Measurements from ENCODE around the gene ZNF598. TPM values are rescaled to one million over a fixed set of nuclear protein-coding genes. Genes with fewer than 3 reads are reported as not detected.

Gene ZNF598
- total and polyA plus RNA-seq, 2 of the 13 experiments (the other 11 are each of a cell fraction or from before 2014, with no cell fraction given) = 13.5 to 14.2 TPM

DNA sequence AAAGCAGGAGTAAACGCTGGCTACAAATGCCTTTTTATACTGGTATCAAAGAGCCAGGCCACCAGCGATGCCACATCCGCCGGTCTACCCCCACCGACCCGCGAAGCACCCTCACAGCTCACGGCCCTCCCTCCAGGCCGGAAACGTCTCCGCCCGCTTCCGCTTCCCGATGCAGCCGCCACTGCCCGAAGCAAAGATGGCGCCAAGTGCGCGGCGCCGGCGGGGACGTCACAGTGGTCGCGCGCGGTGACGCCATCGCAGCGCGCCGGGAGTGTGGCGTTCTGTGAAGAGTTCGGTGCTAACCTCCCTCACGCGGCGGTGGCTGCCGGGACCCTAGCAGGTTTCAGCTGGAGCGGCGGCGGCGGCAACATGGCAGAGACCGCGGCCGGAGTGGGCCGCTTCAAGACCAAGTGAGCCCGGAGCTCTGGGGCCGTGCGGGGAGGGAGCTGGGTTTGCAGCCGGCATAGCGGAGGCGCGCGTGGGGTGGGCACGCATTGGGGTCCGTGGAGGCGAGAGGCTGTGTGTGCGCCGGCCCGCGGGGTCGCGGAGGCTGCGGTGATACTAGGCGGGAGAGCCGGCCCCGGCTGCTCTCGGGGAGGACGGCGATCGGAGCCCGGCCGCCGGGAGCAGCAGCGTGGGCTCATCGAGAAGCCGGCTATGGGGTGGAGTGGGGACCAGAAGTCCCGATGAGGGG lies 37.7 kb downstream of the ZNF598 start, which contains the start of gene TBL3 (continued):
- TF ChIP-seq, protein P1, sequence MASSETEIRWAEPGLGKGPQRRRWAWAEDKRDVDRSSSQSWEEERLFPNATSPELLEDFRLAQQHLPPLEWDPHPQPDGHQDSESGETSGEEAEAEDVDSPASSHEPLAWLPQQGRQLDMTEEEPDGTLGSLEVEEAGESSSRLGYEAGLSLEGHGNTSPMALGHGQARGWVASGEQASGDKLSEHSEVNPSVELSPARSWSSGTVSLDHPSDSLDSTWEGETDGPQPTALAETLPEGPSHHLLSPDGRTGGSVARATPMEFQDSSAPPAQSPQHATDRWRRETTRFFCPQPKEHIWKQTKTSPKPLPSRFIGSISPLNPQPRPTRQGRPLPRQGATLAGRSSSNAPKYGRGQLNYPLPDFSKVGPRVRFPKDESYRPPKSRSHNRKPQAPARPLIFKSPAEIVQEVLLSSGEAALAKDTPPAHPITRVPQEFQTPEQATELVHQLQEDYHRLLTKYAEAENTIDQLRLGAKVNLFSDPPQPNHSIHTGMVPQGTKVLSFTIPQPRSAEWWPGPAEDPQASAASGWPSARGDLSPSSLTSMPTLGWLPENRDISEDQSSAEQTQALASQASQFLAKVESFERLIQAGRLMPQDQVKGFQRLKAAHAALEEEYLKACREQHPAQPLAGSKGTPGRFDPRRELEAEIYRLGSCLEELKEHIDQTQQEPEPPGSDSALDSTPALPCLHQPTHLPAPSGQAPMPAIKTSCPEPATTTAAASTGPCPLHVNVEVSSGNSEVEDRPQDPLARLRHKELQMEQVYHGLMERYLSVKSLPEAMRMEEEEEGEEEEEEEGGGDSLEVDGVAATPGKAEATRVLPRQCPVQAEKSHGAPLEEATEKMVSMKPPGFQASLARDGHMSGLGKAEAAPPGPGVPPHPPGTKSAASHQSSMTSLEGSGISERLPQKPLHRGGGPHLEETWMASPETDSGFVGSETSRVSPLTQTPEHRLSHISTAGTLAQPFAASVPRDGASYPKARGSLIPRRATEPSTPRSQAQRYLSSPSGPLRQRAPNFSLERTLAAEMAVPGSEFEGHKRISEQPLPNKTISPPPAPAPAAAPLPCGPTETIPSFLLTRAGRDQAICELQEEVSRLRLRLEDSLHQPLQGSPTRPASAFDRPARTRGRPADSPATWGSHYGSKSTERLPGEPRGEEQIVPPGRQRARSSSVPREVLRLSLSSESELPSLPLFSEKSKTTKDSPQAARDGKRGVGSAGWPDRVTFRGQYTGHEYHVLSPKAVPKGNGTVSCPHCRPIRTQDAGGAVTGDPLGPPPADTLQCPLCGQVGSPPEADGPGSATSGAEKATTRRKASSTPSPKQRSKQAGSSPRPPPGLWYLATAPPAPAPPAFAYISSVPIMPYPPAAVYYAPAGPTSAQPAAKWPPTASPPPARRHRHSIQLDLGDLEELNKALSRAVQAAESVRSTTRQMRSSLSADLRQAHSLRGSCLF (CRISPR knock-in tag; IDR thresholded peaks at IDR 0.05; ENCODE audit: borderline replicate concordance) = no peak
- TF ChIP-seq ZFX (CRISPR knock-in tag; IDR thresholded peaks at IDR 0.05; ENCODE audit: low read depth) = peak; percentile 91
- TF ChIP-seq ZNF136 (CRISPR knock-in tag; IDR thresholded peaks at IDR 0.05; ENCODE audit: low read depth) = 0 out of 2 replicates have a peak, but pooled peaks have one; percentile 48
- TF ChIP-seq WIZ (CRISPR knock-in tag; IDR thresholded peaks at IDR 0.05) = 0 out of 2 replicates have a peak, but pooled peaks have one; percentile 45
- peak; percentile 18 for TF ChIP-seq ZEB1 (IDR thresholded peaks at IDR 0.05; ENCODE audit: insufficient replicate concordance, low read depth)
- TF ChIP-seq, protein P2, sequence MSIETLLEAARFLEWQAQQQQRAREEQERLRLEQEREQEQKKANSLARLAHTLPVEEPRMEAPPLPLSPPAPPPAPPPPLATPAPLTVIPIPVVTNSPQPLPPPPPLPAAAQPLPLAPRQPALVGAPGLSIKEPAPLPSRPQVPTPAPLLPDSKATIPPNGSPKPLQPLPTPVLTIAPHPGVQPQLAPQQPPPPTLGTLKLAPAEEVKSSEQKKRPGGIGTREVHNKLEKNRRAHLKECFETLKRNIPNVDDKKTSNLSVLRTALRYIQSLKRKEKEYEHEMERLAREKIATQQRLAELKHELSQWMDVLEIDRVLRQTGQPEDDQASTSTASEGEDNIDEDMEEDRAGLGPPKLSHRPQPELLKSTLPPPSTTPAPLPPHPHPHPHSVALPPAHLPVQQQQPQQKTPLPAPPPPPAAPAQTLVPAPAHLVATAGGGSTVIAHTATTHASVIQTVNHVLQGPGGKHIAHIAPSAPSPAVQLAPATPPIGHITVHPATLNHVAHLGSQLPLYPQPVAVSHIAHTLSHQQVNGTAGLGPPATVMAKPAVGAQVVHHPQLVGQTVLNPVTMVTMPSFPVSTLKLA (IDR thresholded peaks at IDR 0.05) = peak; percentile 54
- 0 out of 2 replicates have a peak, but pooled peaks have one; percentile 49 for TF ChIP-seq TMF1 (CRISPR knock-in tag; IDR thresholded peaks at IDR 0.05; ENCODE audit: low read depth)
- TF ChIP-seq RORA (CRISPR knock-in tag; IDR thresholded peaks at IDR 0.05) = no peak
- peak; percentile 71; the same call in 1 of the 2 replicates for TF ChIP-seq ZNF337 (CRISPR knock-in tag; IDR thresholded peaks at IDR 0.05; ENCODE audit: borderline replicate concordance, low read depth)
- no peak for TF ChIP-seq ZNF652 (CRISPR knock-in tag; IDR thresholded peaks at IDR 0.05; ENCODE audit: borderline replicate concordance, low read depth)
- TF ChIP-seq, protein P3, sequence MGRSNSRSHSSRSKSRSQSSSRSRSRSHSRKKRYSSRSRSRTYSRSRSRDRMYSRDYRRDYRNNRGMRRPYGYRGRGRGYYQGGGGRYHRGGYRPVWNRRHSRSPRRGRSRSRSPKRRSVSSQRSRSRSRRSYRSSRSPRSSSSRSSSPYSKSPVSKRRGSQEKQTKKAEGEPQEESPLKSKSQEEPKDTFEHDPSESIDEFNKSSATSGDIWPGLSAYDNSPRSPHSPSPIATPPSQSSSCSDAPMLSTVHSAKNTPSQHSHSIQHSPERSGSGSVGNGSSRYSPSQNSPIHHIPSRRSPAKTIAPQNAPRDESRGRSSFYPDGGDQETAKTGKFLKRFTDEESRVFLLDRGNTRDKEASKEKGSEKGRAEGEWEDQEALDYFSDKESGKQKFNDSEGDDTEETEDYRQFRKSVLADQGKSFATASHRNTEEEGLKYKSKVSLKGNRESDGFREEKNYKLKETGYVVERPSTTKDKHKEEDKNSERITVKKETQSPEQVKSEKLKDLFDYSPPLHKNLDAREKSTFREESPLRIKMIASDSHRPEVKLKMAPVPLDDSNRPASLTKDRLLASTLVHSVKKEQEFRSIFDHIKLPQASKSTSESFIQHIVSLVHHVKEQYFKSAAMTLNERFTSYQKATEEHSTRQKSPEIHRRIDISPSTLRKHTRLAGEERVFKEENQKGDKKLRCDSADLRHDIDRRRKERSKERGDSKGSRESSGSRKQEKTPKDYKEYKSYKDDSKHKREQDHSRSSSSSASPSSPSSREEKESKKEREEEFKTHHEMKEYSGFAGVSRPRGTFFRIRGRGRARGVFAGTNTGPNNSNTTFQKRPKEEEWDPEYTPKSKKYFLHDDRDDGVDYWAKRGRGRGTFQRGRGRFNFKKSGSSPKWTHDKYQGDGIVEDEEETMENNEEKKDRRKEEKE (IDR thresholded peaks at IDR 0.05) = no peak
- peak; percentile 100 for TF ChIP-seq CREB1 (IDR thresholded peaks at IDR 0.05)
- TF ChIP-seq CREB1 (CRISPR knock-in tag; IDR thresholded peaks at IDR 0.05) = peak; percentile 100
- peak; percentile 93 for TF ChIP-seq AKAP8 (CRISPR knock-in tag; IDR thresholded peaks at IDR 0.05)
- TF ChIP-seq SP4 (CRISPR knock-in tag; IDR thresholded peaks at IDR 0.05) = peak; percentile 97
- peak; percentile 84 for TF ChIP-seq ZSCAN21 (CRISPR knock-in tag; IDR thresholded peaks at IDR 0.05; ENCODE audit: borderline replicate concordance)
- TF ChIP-seq, protein P4, sequence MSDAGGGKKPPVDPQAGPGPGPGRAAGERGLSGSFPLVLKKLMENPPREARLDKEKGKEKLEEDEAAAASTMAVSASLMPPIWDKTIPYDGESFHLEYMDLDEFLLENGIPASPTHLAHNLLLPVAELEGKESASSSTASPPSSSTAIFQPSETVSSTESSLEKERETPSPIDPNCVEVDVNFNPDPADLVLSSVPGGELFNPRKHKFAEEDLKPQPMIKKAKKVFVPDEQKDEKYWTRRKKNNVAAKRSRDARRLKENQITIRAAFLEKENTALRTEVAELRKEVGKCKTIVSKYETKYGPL (CRISPR knock-in tag; IDR thresholded peaks at IDR 0.05) = no peak
- TF ChIP-seq, protein P5, sequence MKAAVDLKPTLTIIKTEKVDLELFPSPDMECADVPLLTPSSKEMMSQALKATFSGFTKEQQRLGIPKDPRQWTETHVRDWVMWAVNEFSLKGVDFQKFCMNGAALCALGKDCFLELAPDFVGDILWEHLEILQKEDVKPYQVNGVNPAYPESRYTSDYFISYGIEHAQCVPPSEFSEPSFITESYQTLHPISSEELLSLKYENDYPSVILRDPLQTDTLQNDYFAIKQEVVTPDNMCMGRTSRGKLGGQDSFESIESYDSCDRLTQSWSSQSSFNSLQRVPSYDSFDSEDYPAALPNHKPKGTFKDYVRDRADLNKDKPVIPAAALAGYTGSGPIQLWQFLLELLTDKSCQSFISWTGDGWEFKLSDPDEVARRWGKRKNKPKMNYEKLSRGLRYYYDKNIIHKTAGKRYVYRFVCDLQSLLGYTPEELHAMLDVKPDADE (CRISPR knock-in tag; IDR thresholded peaks at IDR 0.05) = 0 out of 2 replicates have a peak, but pooled peaks have one; percentile 8

Measured in HepG2 (cell line).